GM19025 (cell line): ENCODE results near the gene DENND5A.

ENCODE experiments used
- ATAC-seq: cut with Tn5 transposase; IDR thresholded peaks from one replicate; pipeline ENCODE4 v1.9.1; 2021; ENCODE audit warnings: mild to moderate bottlenecking, low read depth, moderate library complexity; ENCODE audit not compliant: unreplicated experiment

Gene DENND5A

DNA sequence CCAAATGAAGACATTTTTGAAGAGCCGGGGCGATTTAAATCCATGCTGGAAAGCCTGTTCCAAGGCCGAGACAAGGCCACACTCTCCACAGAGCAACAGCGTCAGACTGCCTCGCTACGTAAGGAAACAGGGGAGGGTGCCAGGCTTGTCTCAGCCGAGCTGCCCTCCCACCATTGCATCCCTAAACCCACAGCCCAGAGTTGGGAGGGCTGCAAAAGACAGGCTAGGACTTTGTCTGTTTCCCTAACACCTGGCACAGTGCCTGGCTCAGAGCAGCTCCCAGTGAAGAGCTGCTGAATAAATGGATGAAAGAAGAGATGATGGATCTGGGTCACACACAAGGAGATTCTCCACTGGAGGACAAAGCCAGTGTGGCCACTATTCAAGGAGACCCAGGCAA, 122.4 kb downstream of the DENND5A start:
- no peak for ATAC-seq

DNA sequence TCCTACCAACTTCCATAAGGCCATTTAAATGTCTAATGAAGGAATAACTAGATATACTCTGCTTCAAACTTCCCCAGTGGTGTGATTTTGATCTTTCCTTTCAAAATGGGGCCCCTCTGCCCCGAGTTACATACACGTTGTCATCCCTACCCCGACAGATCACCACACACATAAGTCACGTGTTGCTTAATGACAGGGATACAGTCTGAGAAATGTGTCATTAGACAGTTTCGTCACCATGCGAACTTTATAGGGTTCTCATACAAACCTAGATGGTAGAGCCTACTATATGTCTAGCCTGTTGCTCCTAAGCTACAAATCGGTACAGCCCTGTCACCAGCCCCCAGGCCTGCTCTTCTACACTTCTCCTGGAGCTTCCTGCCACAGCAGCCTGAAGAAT, 124.0 kb downstream of the DENND5A start:
- ATAC-seq: no peak

DNA sequence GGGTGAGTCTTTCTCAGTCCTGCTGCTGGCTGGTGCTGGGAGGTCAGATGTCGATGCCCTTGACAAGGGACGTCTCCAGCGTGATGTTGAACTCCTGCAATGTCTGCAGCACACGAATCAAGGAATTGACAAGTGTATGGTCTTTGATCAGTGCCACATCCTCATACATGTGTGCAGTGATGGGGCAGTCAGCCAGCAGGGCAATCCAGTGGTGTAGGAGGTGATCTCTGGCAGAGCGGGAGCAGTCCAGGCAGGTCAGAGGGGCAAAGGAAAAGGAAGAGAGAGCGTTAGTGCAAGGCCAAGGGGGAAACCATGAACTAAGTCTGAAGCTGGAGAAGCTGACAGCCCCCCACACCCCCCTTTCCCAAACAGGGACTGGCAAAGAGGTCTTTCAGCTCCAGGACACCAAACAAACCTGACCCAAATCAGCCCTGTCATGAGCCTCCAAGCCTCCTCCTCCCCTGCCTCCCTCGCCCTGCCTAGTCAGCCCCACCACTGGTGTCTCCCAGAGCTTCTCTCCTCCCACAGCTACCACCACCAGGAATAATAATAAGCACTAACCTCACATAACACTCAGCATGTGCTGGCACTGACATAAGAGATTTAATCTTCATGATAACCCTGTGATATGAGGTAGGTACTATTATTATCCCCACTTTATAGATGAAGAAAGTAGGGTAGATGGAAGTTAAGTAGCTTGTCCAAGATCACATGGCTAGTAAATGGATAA, 125.4 kb downstream of the DENND5A start:
- no peak for ATAC-seq

DNA sequence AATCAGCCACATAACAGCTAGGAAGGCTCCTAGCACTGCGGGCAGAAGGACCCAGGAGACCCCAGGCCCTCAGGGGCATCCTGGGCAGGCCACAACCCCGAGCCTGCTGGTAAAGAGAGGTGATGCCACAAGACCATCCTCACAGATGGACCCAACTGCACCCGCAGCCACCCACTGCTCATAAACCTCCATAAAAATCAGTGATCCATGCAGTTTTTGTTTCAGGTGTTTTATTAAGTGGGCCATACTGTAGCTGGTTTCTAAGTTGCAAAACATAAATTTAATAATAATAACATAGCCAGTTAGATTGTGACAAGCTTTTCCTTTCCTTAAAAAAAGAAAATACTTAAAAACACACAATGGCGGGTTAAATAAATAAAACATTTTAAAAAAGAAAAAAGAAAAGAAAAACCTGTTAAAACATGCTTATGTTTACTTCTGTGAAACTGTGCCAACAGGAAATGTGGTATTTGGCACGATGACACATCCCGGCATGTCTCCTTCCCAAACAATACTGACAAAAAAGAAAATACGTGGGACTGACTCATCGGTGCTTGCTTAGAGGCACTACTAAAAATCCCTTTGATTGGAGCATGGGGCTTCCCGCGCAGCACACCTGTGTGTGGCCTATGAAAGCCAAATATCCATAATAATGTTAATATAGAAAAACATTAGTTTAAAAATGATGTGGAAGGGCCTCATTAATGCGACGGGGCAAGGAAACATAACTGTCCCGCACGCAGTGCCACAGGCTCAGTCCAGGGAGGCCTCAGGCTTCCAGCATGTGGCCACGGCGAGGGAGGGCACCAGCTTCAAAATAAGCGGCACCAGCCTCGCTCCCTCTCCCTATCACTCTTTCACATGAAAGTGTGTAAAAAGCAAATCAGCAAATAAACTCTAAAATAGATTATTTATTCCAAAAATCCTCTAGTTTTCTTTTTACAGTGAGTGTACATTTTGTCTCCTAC, 126.3 kb downstream of the DENND5A start:
- no peak for ATAC-seq

DNA sequence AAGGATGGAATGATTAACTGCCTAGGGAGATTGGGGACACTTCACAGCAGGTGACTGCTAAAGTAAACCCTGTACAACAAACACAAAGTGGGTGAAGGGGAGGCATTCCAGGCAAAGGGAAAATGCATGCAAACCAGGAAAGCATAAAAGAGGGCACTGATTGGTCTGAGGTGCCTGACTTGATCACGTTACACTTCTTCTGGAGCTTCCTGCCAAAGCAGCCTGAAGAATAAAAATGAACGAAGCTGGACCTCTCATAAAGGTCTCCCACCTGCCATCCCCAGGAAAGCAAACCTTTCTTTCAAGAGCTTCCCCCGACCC, 127.1 kb downstream of the DENND5A start:
- ATAC-seq: no peak

DNA sequence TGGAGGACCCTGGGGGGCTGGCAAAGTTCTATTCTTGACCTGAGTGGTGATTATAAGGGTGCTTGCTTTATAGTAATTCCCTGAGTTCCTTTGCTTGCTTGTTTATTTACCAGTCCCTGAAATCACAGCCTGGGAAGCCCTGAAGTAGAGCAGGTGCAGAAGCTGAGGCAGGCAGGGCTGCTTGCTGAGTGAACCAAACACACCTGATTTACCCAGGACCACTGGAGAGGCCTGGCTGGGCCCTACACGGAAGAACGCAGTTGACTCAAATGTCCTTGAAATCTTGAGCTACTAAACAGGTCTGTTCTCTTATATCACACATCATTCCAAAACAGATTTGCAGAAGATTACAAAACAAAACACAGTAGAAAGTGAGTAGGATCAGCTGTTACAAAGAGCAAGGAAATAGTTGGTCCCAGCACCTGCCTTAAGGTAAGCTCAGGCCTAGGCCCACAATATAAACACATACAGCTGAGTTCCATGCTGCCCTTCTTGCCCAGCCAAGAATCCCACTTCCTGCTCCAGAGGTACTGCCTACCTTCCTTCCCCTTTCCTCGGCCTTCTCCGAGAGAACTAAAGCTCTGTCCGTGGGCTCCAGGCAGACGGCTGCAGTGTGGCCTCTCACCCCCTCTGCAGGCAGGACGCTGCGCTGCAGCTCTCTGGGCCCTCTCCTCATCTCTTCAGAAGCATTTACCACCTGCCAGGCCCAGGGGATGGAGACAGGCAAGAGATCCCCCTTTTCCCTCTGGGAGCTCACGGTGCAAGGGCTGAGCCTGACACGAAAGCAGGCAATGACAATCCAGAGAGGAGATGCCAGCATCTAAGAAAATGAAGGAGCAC, 127.6 kb downstream of the DENND5A start:
- peak; percentile 85 for ATAC-seq

DNA sequence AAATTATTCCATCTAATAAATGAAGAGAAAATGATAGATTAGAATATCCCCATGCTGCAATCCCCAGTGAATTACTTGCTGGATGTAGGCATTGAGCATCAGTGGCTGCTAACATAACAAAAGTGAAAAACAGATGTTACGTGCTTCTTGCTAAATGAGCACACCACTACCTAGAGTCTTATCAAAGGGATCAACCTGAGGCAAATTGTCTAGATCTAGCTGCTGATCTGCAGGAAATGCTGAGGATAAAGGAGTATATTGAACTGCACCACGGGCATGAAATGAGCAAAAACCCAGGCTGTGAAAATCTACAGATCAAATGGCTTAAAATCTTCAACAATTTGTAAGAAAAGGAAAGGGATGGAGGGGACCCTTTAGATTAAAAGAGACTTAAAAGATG, 128.4 kb downstream of the DENND5A start:
- no peak for ATAC-seq

DNA sequence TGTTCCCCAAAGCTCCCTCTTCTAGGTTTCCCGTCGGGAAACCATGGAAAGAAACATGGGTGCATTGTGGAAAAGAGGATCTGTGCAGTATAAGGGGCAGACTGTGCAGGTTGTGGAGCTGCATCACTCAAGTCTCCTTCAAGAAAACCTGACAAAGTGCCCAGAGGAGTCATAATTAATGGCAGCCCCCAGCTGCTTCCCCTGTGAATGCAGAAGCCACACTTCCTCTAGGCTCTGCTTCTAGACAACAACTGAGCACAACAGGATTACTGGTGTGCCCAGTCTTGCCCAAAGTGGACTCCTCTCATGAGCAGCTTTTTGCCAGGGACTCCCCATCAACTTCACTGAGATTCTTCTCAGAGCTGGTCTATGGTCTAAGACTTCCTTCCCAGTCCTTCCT, 131.2 kb downstream of the DENND5A start:
- no peak for ATAC-seq

DNA sequence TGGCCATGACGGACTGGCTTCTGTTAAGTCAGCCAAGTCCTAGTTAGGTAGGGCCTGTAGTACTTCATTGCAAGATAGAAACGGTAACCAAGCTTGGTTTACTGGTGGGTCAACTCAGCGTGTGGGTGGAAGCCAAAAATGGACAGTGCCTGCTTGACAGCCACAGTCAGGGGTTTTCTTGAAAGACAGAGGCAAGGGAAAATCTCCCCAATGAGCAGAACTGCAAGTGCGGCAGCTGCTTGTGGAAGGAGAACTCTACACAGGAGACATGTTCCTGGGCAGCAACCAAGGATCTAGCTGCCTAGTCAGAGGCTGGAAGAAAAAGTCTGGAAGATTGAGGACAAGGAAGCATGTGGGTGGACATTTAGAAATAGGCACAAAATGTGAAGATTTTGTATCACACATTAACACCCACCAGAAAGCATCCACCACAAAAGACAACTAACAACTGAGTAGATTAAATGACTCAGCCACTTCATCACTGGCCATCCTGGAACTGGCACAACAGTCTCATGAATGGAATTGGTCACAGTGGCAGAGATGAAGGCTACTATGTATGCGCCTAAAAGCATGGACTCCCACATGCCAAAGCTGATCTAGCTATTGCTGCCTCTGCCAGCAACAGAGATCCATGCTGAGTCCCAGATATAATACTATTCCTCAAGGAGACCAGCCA, 132.8 kb downstream of the DENND5A start:
- no peak for ATAC-seq

DNA sequence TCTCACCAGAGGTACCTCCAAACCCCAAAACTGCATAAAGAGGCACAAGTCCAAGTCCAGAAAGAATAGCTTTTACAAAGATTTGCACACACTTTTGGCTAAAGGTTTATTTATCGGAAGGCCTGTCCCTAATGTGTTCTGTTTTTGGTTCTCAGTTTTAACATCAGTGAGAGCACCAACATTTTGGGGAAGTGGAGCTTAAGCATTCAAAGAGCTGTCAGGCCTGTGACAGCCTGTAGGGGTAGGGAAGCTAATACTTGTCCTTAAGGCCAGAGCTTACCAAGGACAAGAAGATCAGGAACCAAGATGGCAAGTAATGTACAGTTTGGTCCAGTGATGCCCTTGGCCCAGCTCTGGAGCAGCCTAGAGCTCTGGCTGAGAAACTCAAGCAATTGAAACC, 134.9 kb downstream of the DENND5A start:
- ATAC-seq: no peak

DNA sequence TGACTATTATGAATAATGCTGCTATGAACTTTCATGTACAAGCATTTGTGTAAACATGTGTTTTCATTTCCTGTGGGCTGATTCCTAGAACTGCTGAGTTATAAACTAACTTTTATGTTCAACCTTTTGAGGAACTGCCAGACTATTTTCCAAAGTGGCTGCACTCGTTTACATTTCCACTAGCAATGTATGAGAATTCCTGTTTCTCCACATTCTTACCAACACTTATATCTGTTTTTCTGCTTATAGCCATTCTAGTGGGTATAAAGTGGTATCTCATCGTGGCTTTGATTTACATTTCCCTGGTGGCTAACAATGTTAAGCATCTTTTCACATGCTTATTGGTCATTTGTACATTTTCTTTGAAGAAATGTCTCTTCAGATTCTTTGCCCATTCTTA, 138.5 kb downstream of the DENND5A start:
- ATAC-seq: no peak

DNA sequence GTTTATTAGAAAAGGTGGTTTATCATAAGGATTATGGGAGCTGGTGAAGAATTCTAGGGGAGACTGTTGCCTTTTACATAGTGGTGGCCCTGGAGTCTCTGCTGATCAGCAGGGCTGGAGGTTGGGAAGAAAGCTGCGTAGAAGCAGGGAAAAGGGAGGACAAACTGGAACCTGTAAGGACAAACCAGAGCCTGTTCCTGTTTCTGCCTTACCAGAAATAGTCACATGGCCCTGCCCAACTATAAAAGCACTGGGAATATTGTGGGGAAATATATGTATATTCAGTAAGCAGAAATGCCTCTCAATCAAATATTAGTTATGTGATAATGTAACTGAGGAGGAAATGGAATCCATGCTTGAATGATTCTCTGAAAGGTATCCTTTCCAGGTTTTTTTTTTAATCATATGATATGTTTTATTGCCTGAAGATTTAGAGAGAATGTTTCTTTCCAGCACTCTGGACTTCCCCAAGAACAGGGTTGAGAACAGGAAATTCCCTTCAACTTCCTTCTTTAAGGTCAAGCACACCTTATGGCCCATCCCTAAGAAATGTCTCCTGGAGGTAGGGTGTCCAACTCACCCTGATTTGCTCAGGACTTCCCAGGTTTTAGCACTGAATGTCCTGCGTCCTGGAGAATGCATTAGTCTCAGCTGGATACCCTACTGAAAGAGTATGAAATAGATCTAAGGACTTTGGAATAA, 139.8 kb downstream of the DENND5A start:
- ATAC-seq: no peak

DNA sequence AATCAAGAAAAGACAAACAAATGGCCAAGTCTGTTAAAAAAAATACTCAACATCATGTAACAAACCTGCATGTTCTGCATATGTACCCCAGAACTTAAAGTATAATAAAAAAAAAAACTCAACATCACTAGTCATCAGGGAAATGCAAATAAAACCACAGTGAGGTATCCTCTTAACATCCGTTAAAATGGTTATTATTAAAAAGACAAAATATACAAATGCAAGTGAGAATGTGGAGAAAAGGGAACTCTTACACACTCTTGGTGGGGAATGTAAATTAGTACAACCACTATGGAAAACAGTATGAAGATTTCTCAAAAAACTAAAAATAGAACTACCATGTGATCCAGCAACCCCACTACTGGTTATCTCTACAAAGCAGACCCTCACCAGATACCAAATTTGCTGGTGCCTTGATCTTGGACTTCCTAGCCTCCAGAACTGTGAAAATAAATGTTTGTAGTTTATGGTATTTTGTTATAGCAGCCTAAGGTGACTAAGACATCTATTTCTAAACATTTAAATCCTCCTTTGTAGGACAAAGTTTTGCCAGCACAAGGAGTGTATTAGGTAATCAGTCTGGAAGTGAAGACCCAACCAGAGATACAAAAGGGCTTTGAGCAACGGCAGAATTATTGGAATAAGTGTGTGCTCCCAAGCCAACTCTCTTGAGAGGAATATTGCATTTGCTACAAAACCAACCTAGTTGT, 141.4 kb downstream of the DENND5A start:
- no peak for ATAC-seq

DNA sequence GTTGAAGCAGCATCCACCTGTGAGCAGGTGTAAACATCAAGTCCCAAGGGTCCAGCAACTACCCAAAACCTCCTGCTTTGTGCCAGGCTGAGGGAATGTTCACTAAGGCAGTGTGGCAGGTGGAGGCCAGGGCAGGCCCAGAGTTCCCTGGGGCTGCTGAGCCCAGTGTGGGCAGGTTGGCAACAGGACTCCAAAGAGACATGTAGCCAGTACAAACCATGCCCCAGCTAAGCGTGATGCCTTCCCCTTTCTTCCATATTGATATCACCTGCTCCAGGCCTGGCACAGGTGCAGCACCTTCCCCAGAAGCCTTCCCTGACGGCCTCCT, 143.7 kb downstream of the DENND5A start:
- no peak for ATAC-seq

DNA sequence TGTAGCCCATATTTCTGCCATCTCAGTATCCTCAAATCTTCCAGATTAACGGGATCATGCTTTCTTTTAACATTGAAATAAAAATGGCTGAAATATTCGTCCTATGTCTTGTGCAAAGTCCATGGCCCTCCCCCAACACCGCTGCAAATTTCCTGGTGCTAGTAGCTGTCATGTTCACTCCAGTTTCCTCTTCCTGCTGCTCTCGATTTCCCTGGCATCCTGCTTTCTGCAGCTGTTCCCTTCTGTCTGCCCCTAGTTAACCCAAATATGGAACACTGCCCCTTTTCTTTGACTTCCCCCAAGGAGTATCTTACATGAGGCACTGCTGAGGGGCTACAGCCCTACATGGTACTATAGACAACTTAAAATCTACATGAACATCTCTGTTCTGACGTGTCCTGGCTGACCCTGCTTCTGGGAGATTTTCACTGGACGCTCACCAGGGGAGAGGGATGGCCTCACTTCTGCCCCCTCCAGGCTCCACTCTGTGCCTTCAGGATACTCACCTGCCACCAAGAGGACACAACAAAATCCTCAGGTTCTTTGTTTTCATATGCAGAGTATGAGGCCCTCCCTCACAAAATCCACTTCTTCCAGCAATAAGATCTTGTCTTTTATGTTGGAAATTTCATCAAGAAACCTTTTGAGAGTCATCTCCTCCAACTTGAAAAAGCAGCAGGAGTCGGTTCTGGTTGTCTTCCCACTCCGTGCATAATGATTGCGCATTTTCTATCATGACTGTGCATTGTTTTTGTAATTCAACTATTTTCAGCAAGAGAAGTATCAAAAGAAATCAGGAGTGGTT, 144.3 kb downstream of the DENND5A start:
- no peak for ATAC-seq

DNA sequence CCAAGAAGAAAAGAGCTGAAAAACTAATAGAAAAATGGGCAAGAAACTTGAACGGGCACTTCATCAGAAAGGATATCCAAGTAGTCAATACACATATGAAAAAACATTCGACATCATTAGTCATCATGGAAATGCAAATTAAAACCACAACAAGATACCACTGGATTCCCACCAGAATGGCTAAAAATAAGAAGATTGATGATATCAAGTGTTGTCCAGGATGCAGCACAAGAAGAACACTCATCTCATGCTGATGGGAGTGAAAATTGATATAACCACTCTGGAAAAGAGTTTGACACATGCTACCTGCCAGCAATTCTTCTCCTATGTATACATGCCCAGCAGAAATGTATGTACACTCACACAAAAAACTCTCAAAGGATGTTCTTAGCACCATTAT, 146.9 kb downstream of the DENND5A start:
- no peak for ATAC-seq

DNA sequence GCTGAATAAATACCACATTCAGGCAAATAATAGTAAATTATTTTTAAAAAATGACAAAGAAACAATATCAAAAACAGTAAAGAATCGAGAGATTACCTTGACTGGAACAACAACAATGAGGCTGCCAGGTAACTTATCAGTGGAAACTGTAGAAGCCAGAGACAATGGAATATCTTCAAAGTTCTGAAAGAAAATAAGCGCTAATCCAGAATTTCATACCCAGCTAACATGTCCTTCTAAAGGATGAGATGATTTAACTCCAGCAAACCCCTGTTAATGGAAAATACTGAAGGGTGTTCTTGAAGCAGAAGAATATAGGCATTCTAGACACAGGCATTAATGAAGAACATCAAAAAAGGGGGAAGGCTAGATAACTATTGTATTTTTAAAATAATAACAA, 153.1 kb downstream of the DENND5A start:
- no peak for ATAC-seq

DNA sequence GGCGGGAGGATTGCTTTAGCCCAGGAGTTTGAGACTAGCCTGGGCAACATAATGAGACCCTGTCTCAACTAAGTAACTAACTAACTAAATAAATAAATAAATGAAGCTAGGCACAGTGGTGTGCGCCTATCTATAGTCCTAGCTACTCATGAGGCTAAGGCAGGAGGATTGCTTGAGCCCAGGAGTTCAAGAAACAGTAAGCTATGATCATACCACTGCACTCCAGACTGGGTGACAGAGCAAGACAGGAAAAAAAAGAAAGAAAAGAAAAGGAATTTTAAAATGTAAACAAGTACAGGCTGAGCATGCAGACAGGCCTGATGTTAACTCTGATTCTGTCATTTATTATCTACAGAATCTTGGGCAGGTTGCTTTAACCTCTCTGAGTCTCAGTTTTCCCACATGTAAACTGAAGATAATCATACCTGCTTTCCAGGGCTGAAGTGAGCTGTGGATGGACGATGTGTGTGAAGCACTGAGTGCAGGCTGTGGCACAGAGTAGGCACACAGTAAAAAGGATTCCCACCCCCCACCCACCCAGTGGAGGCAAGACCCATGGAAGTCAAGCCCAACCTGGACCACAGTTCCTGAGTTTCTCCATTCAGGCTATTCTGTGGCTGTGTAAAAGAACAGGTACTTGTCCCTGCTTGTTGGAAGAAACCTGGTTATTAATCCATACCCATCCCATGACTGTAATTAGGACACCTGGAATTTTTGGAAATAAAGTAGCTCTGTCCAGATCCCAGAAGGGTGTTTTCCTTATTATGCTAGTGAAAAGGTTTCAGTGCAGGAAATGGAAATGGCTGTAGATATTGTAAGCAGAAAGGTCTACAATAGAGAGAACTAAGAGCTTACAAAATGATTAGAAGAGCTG, 155.1 kb downstream of the DENND5A start:
- no peak for ATAC-seq
